Left ventricle myocardium inferior (tissue), 1 donor: ENCODE measurements around the gene RHOU. TPM values are rescaled to one million over a fixed set of nuclear protein-coding genes. Genes with fewer than 3 reads are reported as not detected.

Source experiments
- DNase-seq: peaks from one replicate; pipeline ENCODE4 v3.0.0-alpha.2; 2020
- H3K27ac ChIP-seq: fragments of 200-600 bp; replicated peaks from 2 replicates; pipeline ENCODE4 v1.8.0; 2021
- H3K27me3 ChIP-seq: fragments of 200-600 bp; 2 replicates; pipeline ENCODE4 v1.8.0; 2021; ENCODE audit warnings: low read depth
- H3K36me3 ChIP-seq: fragments of 200-600 bp; 2 replicates; pipeline ENCODE4 v1.8.0; 2021
- H3K4me1 ChIP-seq: fragments of 200-600 bp; 2 replicates; pipeline ENCODE4 v1.8.0; 2021
- H3K4me3 ChIP-seq: fragments of 200-600 bp; 2 replicates; pipeline ENCODE4 v1.8.0; 2021; ENCODE audit warnings: mild to moderate bottlenecking, moderate library complexity
- H3K9me3 ChIP-seq: fragments of 200-600 bp; replicated peaks from 2 replicates; pipeline ENCODE4 v1.8.0; 2021
- CTCF ChIP-seq: fragments of 200-600 bp; IDR thresholded peaks from 2 replicates; pipeline ENCODE4 v1.8.0; 2021; ENCODE audit warnings: antibody characterized with exemption, mild to moderate bottlenecking, borderline replicate concordance
- intact Hi-C: fragments of 100-400 bp; cut with micrococcal nuclease; formaldehyde crosslinking; loops from one replicate; pipeline ENCODE4 v1.11.0; 2022
- total RNA-seq: library from RNA; stranded (reverse); fragmentation: NEBNext Ultra II Directional; extraction: Animal tissue kit (Norgen Biotek cat#: 25700); gene quantifications from one replicate; pipeline ENCODE4 v1.2.1, GENCODE V29; 2021
- donor health status: DM: no; HTN: yes; CAD: no; lungs with severe emphysema.

Gene RHOU
- total RNA-seq, 1 donor from 2014 or later: 5.1 TPM

- H3K4me3 ChIP-seq: no peak overlapping the region
- DNase-seq: no peak
- H3K27me3 ChIP-seq: peaks cover 58% of the 10 kb centered on the region
- no peak overlapping the region for H3K27ac ChIP-seq
- intact Hi-C loops: no loop called here
- no peaks in the 10 kb centered on the region for H3K9me3 ChIP-seq
- H3K4me1 ChIP-seq: peaks cover 9% of the 10 kb centered on the region
- TF ChIP-seq CTCF: no peak
- no peaks in the 10 kb centered on the region for H3K36me3 ChIP-seq
These were observed 41.2 kb downstream of the RHOU start for GRCh38 chr1:228776449-228776848.

DNA sequence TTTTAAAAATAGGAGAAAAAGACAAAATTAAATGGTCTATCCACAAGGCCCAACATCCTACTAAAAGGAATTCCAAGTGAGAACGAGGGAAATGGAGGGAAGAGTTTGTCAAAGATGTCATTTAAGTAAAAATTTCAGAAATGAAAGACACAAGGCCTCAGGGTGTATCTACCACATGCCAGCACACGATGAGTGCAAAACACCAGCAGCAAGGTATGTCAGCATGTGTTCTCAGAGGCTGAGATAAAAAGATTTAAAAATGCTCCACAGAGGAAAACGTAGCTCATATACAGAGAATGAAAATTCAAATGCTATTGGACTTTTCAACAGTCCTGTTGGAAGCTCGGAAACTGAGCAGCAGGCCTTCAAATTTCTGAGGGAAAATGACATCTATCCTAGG is 42.0 kb downstream of the RHOU start:
- H3K9me3 ChIP-seq: no peaks in the 10 kb centered on the region
- no peak overlapping the region for H3K27ac ChIP-seq
- peaks cover 15% of the 10 kb centered on the region for H3K4me1 ChIP-seq
- peaks cover 58% of the 10 kb centered on the region for H3K27me3 ChIP-seq
- H3K36me3 ChIP-seq: no peaks in the 10 kb centered on the region
- intact Hi-C loops: no loop called here
- DNase-seq: no peak
- no peak overlapping the region for H3K4me3 ChIP-seq
- TF ChIP-seq CTCF: no peak

DNA sequence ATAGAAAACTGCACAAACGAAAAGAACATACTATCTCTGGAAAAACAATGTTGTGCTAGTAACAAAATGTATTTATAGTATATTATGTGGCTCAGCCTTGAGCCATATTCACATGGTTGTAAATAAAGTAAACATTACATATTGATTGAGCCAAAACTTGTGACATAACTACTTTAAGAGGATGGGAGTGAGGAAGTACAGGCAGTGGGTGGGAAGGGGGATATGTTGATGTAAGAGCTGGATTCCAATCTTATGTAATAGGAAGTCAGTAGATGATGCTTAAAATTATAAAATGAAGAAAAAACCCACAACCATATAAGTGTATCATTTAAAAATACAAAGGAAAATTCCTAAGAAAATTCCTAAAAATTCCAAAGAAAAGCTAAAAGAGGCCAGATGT is 42.7 kb downstream of the RHOU start:
- H3K9me3 ChIP-seq: no peaks in the 10 kb centered on the region
- intact Hi-C loops: no loop called here
- no peak overlapping the region for H3K4me3 ChIP-seq
- no peak for TF ChIP-seq CTCF
- no peak overlapping the region for H3K27ac ChIP-seq
- H3K27me3 ChIP-seq: peaks cover 64% of the 10 kb centered on the region
- H3K4me1 ChIP-seq: peaks cover 17% of the 10 kb centered on the region
- no peak for DNase-seq
- no peaks in the 10 kb centered on the region for H3K36me3 ChIP-seq

- Histone ChIP-seq H3K36me3 (no peaks in the 10 kb centered on the region), H3K4me1 (peaks cover 19% of the 10 kb centered on the region), H3K27me3 (peaks cover 68% of the 10 kb centered on the region), H3K4me3 (no peak overlapping the region), H3K27ac (no peak overlapping the region), H3K9me3 (no peaks in the 10 kb centered on the region)
- intact Hi-C loops: no loop called here
- no peak for TF ChIP-seq CTCF
- DNase-seq: no peak
These were observed 43.2 kb downstream of the RHOU start for GRCh38 chr1:228778466-228778865.

- no peak for DNase-seq
- H3K9me3 ChIP-seq: no peaks in the 10 kb centered on the region
- peaks cover 73% of the 10 kb centered on the region for H3K27me3 ChIP-seq
- H3K4me3 ChIP-seq: no peak overlapping the region
- intact Hi-C loops: no loop called here
- H3K36me3 ChIP-seq: no peaks in the 10 kb centered on the region
- peaks cover 19% of the 10 kb centered on the region for H3K4me1 ChIP-seq
- H3K27ac ChIP-seq: no peak overlapping the region
- TF ChIP-seq CTCF: no peak
These were observed 43.7 kb downstream of the RHOU start for GRCh38 chr1:228778961-228779360.
